ENCODE measurements around the gene TMSB10. TPM values are rescaled to one million over a fixed set of nuclear protein-coding genes. Genes with fewer than 3 reads are reported as not detected.

TMSB10 gene
- total and polyA plus RNA-seq, 8 donors: 134 to 1,099 (median 328) TPM

- FAIRE-seq (no peak), DNase-seq (no peak), ATAC-seq (peak in 1 of 4 donors; percentile 6)
- TF ChIP-seq CTCF (IDR thresholded peaks at IDR 0.05): no peak
- peaks cover 0 to 6% (median 0%) of the 10 kb centered on the region in 3 donors for H3K4me1 ChIP-seq
- 2% methylated on average over 8 of the region's 8 CpGs for WGBS, 2 donors
- no peak overlapping the region for H3K27ac ChIP-seq
- no peaks in the 10 kb centered on the region for H3K36me3 ChIP-seq
- H3K4me3 ChIP-seq: peak overlapping the region; percentile 17 to 67 (median 38)
- no peaks in the 10 kb centered on the region for H3K9me3 ChIP-seq
- intact Hi-C loops (cut with DNase I): loop anchor here in 2 of 3 donors (5.0 kb wide), 1 partner anchor 383 kb away; no protein-coding TSS in a partner anchor
- H3K27me3 ChIP-seq: peaks cover 0 to 10% (median 0%) of the 10 kb centered on the region in 4 donors
Observed at GRCh38 chr2:84880395-84880644, 25.1 kb upstream of the TMSB10 start.

DNA sequence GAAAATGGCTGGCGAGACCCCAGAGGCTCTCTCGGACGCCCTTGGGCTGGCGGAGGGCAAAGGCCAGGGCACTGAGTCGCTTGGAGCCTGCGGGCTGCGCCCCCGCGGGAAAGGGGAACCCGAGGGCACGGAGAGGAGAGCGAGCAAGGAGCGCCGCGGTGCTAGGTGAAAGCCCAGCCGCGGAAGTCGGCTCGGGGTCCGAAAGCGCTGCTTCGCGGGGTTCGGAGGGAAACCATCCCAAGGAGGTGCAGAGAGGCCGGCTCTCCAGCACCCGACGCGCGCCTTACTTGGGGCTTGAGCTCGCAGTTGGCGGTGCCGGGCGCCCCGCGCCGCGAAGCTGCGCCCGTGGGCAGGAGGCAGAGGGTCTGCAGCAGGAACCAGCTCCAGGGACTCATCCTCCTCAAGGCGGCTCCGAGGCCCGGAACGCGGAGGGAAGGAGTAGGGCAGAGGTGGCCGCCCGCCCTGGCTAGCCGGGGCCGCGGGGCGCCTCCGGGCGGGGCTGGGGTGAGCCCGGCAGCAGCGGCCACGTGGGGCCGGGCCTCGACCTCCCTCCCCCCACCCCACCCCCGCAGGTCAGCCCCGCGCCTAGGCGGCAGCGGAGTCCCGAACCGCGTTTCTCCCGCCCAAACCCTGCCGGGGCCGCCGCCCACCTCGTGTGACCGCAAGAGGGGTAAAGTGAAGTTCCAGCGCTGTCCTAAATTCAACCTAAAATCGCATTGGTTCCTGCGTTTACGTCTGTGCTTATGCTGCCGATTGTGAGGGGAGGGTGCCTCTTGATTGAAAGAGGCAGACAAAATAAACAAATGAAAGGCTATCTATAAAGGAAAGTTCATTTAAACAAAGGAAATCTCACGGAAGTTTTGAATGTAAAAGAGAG, 24.6 kb upstream of the TMSB10 start, which contains the start of gene TRABD2A:
Gene TRABD2A (minus strand): TSS at position 440 of the 877 bp plus-strand sequence. CDS start 45 bp downstream, at position 395.
- Histone ChIP-seq H3K4me3 (peak within 1 kb of the TSS; percentile 17 to 67 (median 38)), H3K27ac (no peak within 1 kb of the TSS)
- 0 to 1% methylated on average over 65 to 77 of the region's 77 CpGs for WGBS, 2 donors

GRCh38 chr2:84881581-84882413, 23.7 kb upstream of the TMSB10 start:
- 1% methylated on average over 29 of the region's 29 CpGs for WGBS, 2 donors
- Histone ChIP-seq H3K36me3 (no peaks in the 10 kb centered on the region), H3K27me3 (peaks cover 0 to 10% (median 0%) of the 10 kb centered on the region in 4 donors), H3K4me3 (peak overlapping the region in 2 of 4 donors; percentile 40 to 67), H3K4me1 (peaks cover 0 to 6% (median 0%) of the 10 kb centered on the region in 3 donors), H3K9me3 (no peaks in the 10 kb centered on the region), H3K27ac (no peak overlapping the region)
- peak; percentile 63 to 82 (median 74) for DNase-seq
- no peak for FAIRE-seq
- peak; percentile 86 to 91 (median 89) for ATAC-seq
- intact Hi-C loops (cut with DNase I): loop anchor here in 2 of 3 donors (5.0 kb wide), 1 partner anchor 384 kb away; no protein-coding TSS in a partner anchor
- peak; percentile 28 to 51 (median 45) for TF ChIP-seq CTCF (IDR thresholded peaks at IDR 0.05)

More for the DNA sequence above, 24.6 kb upstream of the TMSB10 start, which contains the start of gene TRABD2A:
- no peaks in the 10 kb centered on the region for H3K36me3 ChIP-seq
- intact Hi-C loops (cut with DNase I): loop anchor here in 2 of 3 donors (5.0 kb wide), 1 partner anchor 384 kb away; no protein-coding TSS in a partner anchor
- peaks cover 0 to 6% (median 0%) of the 10 kb centered on the region in 3 donors for H3K4me1 ChIP-seq
- FAIRE-seq (no peak), ATAC-seq (peak; percentile 39 to 50 (median 43)), DNase-seq (peak in 2 of 6 donors; percentile 66 to 68)
- TF ChIP-seq CTCF (IDR thresholded peaks at IDR 0.05): no peak
- H3K27me3 ChIP-seq: peaks cover 0 to 10% (median 0%) of the 10 kb centered on the region in 4 donors
- H3K9me3 ChIP-seq: no peaks in the 10 kb centered on the region

GRCh38 chr2:84882414-84882738, 23.1 kb upstream of the TMSB10 start:
- no peaks in the 10 kb centered on the region for H3K9me3 ChIP-seq
- ATAC-seq (no peak), FAIRE-seq (no peak), DNase-seq (no peak)
- intact Hi-C loops (cut with DNase I): loop anchor here in 2 of 3 donors (5.0 kb wide), 1 partner anchor 385 kb away; no protein-coding TSS in a partner anchor
- peaks cover 0 to 10% (median 0%) of the 10 kb centered on the region in 4 donors for H3K27me3 ChIP-seq
- no peak overlapping the region for H3K4me3 ChIP-seq
- H3K36me3 ChIP-seq: no peaks in the 10 kb centered on the region
- H3K27ac ChIP-seq: no peak overlapping the region
- H3K4me1 ChIP-seq: peaks cover 0 to 6% (median 0%) of the 10 kb centered on the region in 3 donors
- WGBS, 2 donors: 50 to 51% methylated on average over 3 of the region's 3 CpGs
- TF ChIP-seq CTCF (IDR thresholded peaks at IDR 0.05): no peak

Measured in pancreas (tissue), 10 donors.